MM.1S (cell line): Measurements from ENCODE around the gene PSMB8.

ENCODE experiments used
- CTCF ChIP-seq: fragments of 300-600 bp; sonication (generic); IDR thresholded peaks from 2 replicates; pipeline ENCODE4 v1.5.1; 2016; ENCODE audit warnings: antibody characterized with exemption, low read length, mixed read lengths
- EZH2 ChIP-seq: fragments of 300-600 bp; sonication (generic); optimal IDR thresholded peaks from 2 replicates; pipeline ENCODE3; 2017; ENCODE audit warnings: low read depth, mild to moderate bottlenecking, antibody characterized with exemption, low read length, mixed read lengths
- EZH2phosphoT487 ChIP-seq: fragments of 300-600 bp; sonication (generic); IDR thresholded peaks from 2 replicates; pipeline ENCODE4 v1.6.1; 2018; ENCODE audit warnings: antibody characterized with exemption, low read length

DNA sequence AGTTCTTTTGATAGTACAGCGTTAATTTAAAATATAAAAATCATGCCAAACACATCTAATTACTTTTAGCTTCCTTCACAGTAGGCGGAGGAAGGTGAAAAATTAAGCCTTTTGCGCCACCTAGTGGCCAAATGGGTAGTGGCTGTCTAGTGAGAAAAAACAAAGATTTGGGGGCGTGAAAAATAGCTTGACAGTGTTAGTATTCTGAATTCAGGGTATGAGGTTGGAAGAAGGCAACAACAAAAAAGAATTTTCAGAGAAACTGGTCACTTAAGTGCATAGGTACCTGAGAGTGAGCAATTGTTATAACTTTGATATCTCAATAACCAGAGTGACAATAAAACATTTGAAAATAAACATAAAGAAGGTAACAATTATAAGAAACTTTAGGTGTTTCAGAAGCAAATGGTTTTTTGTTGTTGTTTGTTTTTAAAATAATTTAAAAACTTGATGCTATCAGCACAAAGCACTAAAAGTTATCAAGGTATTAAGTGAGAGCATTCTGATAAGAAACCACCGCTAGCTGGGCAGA is 24.5 kb upstream of the PSMB8 start:
- TF ChIP-seq CTCF (peak; percentile 89), EZH2 (no peak), EZH2phosphoT487 (no peak)
